ENCODE results near the gene ESR1.
"Not testable (repeated sequence)": the region's sequence is repeated elsewhere in the genome, so short reads cannot be mapped to it uniquely, and the experiment has no call there.

Gene ESR1

GRCh38 chr6:151974061-151974617 lies 166.7 kb downstream of the ESR1 start:
- DNase-seq (ENCODE audit: low spot score) = no peak
- no peak for FAIRE-seq

GRCh38 chr6:151975795-151976194 lies 168.3 kb downstream of the ESR1 start:
- FAIRE-seq = no peak
- no peak for DNase-seq (ENCODE audit: low spot score)

GRCh38 chr6:151988199-151988598 lies 180.7 kb downstream of the ESR1 start:
- not testable (repeated sequence) for FAIRE-seq; DNase-seq (ENCODE audit: low spot score)

- FAIRE-seq (no peak), DNase-seq (ENCODE audit: low spot score) (no peak)
These were observed 184.6 kb downstream of the ESR1 start for GRCh38 chr6:151992091-151992490.

GRCh38 chr6:151993364-151993763 lies 185.9 kb downstream of the ESR1 start:
- FAIRE-seq = no peak
- no peak for DNase-seq (ENCODE audit: low spot score)

- no peak for FAIRE-seq
- no peak for DNase-seq (ENCODE audit: low spot score)
These were observed 191.3 kb downstream of the ESR1 start for GRCh38 chr6:151998784-151999183.

- FAIRE-seq (no peak), DNase-seq (ENCODE audit: low spot score) (no peak)
These were observed 191.7 kb downstream of the ESR1 start for GRCh38 chr6:151999194-151999593.

GRCh38 chr6:152001408-152001807 lies 193.9 kb downstream of the ESR1 start:
- DNase-seq (ENCODE audit: low spot score) = no peak
- FAIRE-seq = no peak

- DNase-seq (ENCODE audit: low spot score) = no peak
- FAIRE-seq = no peak
These were observed 194.8 kb downstream of the ESR1 start for GRCh38 chr6:152002306-152002705.

GRCh38 chr6:152004036-152004566 lies 196.6 kb downstream of the ESR1 start:
- FAIRE-seq (no peak), DNase-seq (ENCODE audit: low spot score) (no peak)

- DNase-seq (ENCODE audit: low spot score) (no peak), FAIRE-seq (no peak)
These were observed 197.4 kb downstream of the ESR1 start for GRCh38 chr6:152004896-152005295.

- FAIRE-seq = no peak
- no peak for DNase-seq (ENCODE audit: low spot score)
These were observed 201.3 kb downstream of the ESR1 start for GRCh38 chr6:152008779-152009178.

- FAIRE-seq (no peak), DNase-seq (ENCODE audit: low spot score) (no peak)
These were observed 204.7 kb downstream of the ESR1 start for GRCh38 chr6:152012227-152012626.

GRCh38 chr6:152018876-152019275 lies 211.4 kb downstream of the ESR1 start:
- DNase-seq (ENCODE audit: low spot score) (no peak), FAIRE-seq (no peak)

GRCh38 chr6:152022303-152022702 lies 214.8 kb downstream of the ESR1 start:
- FAIRE-seq = no peak

GRCh38 chr6:152023613-152024012 lies 216.1 kb downstream of the ESR1 start:
- DNase-seq (ENCODE audit: low spot score) (no peak), FAIRE-seq (no peak)

More at GRCh38 chr6:152022303-152022702, 214.8 kb downstream of the ESR1 start:
- DNase-seq (ENCODE audit: low spot score) = no peak

GRCh38 chr6:152026291-152026690 lies 218.8 kb downstream of the ESR1 start:
- FAIRE-seq (no peak), DNase-seq (ENCODE audit: low spot score) (no peak)

GRCh38 chr6:152026744-152027143 lies 219.3 kb downstream of the ESR1 start:
- DNase-seq (ENCODE audit: low spot score); FAIRE-seq: not testable (repeated sequence)

- DNase-seq (ENCODE audit: low spot score); FAIRE-seq: not testable (repeated sequence)
These were observed 226.3 kb downstream of the ESR1 start for GRCh38 chr6:152033765-152034164.

GRCh38 chr6:152034631-152035030 lies 227.1 kb downstream of the ESR1 start:
- no peak for FAIRE-seq
- no peak for DNase-seq (ENCODE audit: low spot score)

GRCh38 chr6:152046118-152046517 lies 238.6 kb downstream of the ESR1 start:
- no peak for DNase-seq (ENCODE audit: low spot score)
- FAIRE-seq = no peak

GRCh38 chr6:152048921-152049320 lies 241.4 kb downstream of the ESR1 start:
- FAIRE-seq = no peak
- DNase-seq (ENCODE audit: low spot score) = no peak

- no peak for FAIRE-seq
- no peak for DNase-seq (ENCODE audit: low spot score)
These were observed 242.0 kb downstream of the ESR1 start for GRCh38 chr6:152049502-152049901.
